ENCODE data around the gene LSM14A.
"Not testable (repeated sequence)": the region's sequence is repeated elsewhere in the genome, so short reads cannot be mapped to it uniquely, and the experiment has no call there.

Gene LSM14A

GRCh38 chr19:34193439-34193838 lies 21.1 kb downstream of the LSM14A start:
- no peak for DNase-seq

- DNase-seq: no peak
These were observed 21.6 kb downstream of the LSM14A start for GRCh38 chr19:34193876-34194275.

GRCh38 chr19:34201133-34201532 lies 28.8 kb downstream of the LSM14A start:
- DNase-seq: no peak

GRCh38 chr19:34205324-34205723 lies 33.0 kb downstream of the LSM14A start:
- DNase-seq: not testable (repeated sequence)

- no peak for DNase-seq
These were observed 36.1 kb downstream of the LSM14A start for GRCh38 chr19:34208291-34208884.

- DNase-seq: no peak
These were observed 37.4 kb downstream of the LSM14A start for GRCh38 chr19:34209726-34210125.

- DNase-seq: no peak
These were observed 41.0 kb downstream of the LSM14A start for GRCh38 chr19:34213283-34213682.

GRCh38 chr19:34214040-34214439 lies 41.7 kb downstream of the LSM14A start:
- no peak for DNase-seq

GRCh38 chr19:34215006-34215665 lies 42.8 kb downstream of the LSM14A start:
- DNase-seq: no peak

GRCh38 chr19:34215666-34216038 lies 43.3 kb downstream of the LSM14A start:
- no peak for DNase-seq

- not testable (repeated sequence) for DNase-seq
These were observed 44.5 kb downstream of the LSM14A start for GRCh38 chr19:34216745-34217219.

GRCh38 chr19:34217952-34218817 lies 45.9 kb downstream of the LSM14A start:
- DNase-seq: peak; percentile 58

GRCh38 chr19:34218818-34219164 lies 46.5 kb downstream of the LSM14A start:
- DNase-seq: no peak

GRCh38 chr19:34220472-34221063 lies 48.3 kb downstream of the LSM14A start:
- DNase-seq: peak; percentile 61

- DNase-seq: no peak
These were observed 50.1 kb downstream of the LSM14A start for GRCh38 chr19:34222386-34222785.

GRCh38 chr19:34224996-34225658 lies 52.8 kb downstream of the LSM14A start:
- DNase-seq: no peak

- no peak for DNase-seq
These were observed 53.3 kb downstream of the LSM14A start for GRCh38 chr19:34225659-34226015.

GRCh38 chr19:34226036-34226435 lies 53.7 kb downstream of the LSM14A start:
- DNase-seq: no peak

- DNase-seq: no peak
These were observed 56.0 kb downstream of the LSM14A start for GRCh38 chr19:34228347-34228746.

GRCh38 chr19:34228762-34229161 lies 56.5 kb downstream of the LSM14A start:
- no peak for DNase-seq

- DNase-seq: no peak
These were observed 57.4 kb downstream of the LSM14A start for GRCh38 chr19:34229721-34230120.

GRCh38 chr19:34230820-34231219 lies 58.5 kb downstream of the LSM14A start:
- DNase-seq: no peak

- no peak for DNase-seq
These were observed 59.1 kb downstream of the LSM14A start for GRCh38 chr19:34231439-34231838.
